Kidney (tissue), 14 donors: ENCODE results near the gene CPEB2. TPM values are rescaled to one million over a fixed set of nuclear protein-coding genes. Genes with fewer than 3 reads are reported as not detected.
A peak's percentile ranks its signal among the peaks of the same experiment; 100 is the strongest.

ENCODE experiments used
- DNase-seq, 5 donors: peaks; one replicate each; pipeline ENCODE4 v3.0.0-alpha.2; 2013 to 2020
- FAIRE-seq: peaks from 2 replicates; lab custom pipeline; 2012; peaks lifted over from hg19 to GRCh38; lab: Jason Lieb, UNC
- H3K27ac ChIP-seq, 2 donors: one replicate each; pipeline ENCODE4 v1.7.0; 2013; ENCODE audit warnings: low read depth in 2 of 2, low read length in 2 of 2, inconsistent platforms in 1 of 2
- H3K27me3 ChIP-seq: one replicate; pipeline ENCODE4 v1.7.1; 2013; ENCODE audit warnings: low read length, inconsistent platforms; ENCODE audit not compliant: control insufficient read depth, insufficient read depth
- H3K36me3 ChIP-seq, 3 donors: one replicate each; pipeline versions ENCODE4 v1.7.0 to v1.7.1; 2013; ENCODE audit warnings: low read length in 3 of 3, control low read depth in 1 of 3, inconsistent platforms in 1 of 3; ENCODE audit not compliant: insufficient read depth in 3 of 3, control insufficient read depth in 2 of 3
- H3K4me1 ChIP-seq, 3 donors: one replicate each; pipeline versions ENCODE4 v1.7.0 to v1.7.1; 2013; ENCODE audit warnings: low read length in 3 of 3, inconsistent platforms in 1 of 3, low read depth in 1 of 3; ENCODE audit not compliant: control insufficient read depth in 2 of 3, insufficient read depth in 2 of 3
- H3K4me3 ChIP-seq, 3 donors: one replicate each; pipeline versions ENCODE4 v1.7.0 to v1.8.1; 2013; ENCODE audit warnings: low read length in 3 of 3, control low read depth in 1 of 3, inconsistent platforms in 1 of 3
- H3K9ac ChIP-seq, 3 donors: one replicate each; pipeline versions ENCODE4 v1.7.0 to v1.7.1; 2013; ENCODE audit warnings: low read length in 3 of 3, control low read depth in 1 of 3, inconsistent platforms in 1 of 3
- H3K9me3 ChIP-seq, 3 donors: one replicate each; pipeline versions ENCODE4 v1.7.0 to v1.7.1; 2013; ENCODE audit warnings: low read length in 3 of 3, control low read depth in 1 of 3, inconsistent platforms in 1 of 3; ENCODE audit not compliant: control insufficient read depth in 2 of 3, insufficient read depth in 1 of 3
- CTCF ChIP-seq: IDR thresholded peaks from 3 replicates; pipeline ENCODE4 v1.5.1; 2012; ENCODE audit warnings: mild to moderate bottlenecking, moderate library complexity, borderline replicate concordance; ENCODE audit not compliant: insufficient read depth; ENCODE audit errors: extremely low read depth
- intact Hi-C: fragments of 100-400 bp; cut with DNase I; formaldehyde crosslinking; loops from one replicate; pipeline ENCODE4 v1.11.1; 2022
- polyA plus RNA-seq: library from polyadenylated mRNA; stranded (reverse); fragments of 350-450 nt; fragmentation: Illumina TruSeq; extraction: RNeasy Lipid Tissue Mini Kit (QIAGEN cat#74804); gene quantifications from one replicate; pipeline ENCODE4 v1.2.3, GENCODE V29; 2014; ENCODE audit warnings: low read depth, low replicate concordance; ENCODE audit not compliant: insufficient read depth
- total RNA-seq: library from RNA; stranded (reverse); fragmentation: NEBNext Ultra II Directional; extraction: Animal tissue kit (Norgen Biotek cat#: 25700); gene quantifications from one replicate; pipeline ENCODE4 v1.2.1, GENCODE V29; 2021
- donor health status: control.
- donor health status: control.
- donor health status: control.
- donor health status: control.
- donor health status: control.
- donor health status: DM: yes; HTN: yes; CAD: no.
- donor health status: Normal renal cell carcinoma (clear cell type).

Gene CPEB2
- total and polyA plus RNA-seq, 2 donors from 2014 or later = 7.9 to 58.0 TPM

DNA sequence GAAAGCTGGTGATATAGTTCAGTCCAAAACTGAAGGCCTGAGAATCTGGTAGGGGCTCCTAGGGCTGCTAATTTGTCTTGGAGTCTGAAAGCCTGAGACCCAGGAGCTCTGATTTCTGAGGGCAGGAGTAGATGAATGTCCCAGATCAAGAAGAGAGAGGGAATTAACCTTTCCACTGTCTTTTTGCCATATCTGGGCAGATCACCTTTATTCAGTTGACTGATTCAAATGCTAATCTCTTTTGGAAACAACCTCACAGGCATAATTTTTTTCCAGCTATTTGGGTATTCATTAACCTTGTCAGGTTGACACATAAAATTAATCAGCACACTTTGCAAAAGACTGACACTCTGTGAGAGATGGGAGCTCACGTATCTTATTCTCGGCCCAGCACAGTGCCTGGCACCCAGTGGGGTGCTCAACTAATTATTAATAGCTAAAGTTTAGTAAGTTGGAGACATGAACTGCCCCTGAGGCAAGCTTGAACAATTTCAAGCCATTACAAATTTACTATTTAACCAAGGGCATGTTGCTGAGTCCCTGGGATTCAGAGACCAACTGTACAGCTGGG, 114.3 kb downstream of the CPEB2 start:
- Histone ChIP-seq H3K9me3 (no peaks in the 10 kb centered on the region), H3K4me3 (no peak overlapping the region), H3K27me3 (no peaks in the 10 kb centered on the region), H3K36me3 (no peaks in the 10 kb centered on the region), H3K9ac (peak overlapping the region in 1 of 3 donors; percentile 15), H3K4me1 (peaks cover 0 to 27% (median 12%) of the 10 kb centered on the region in 3 donors), H3K27ac (peak overlapping the region in 1 of 2 donors; percentile 16)
- TF ChIP-seq CTCF = no peak
- intact Hi-C loops = no loop called here
- DNase-seq = peak; percentile 47 to 76 (median 70)
- peak; percentile 97 for FAIRE-seq

- Histone ChIP-seq H3K4me3 (no peak overlapping the region), H3K9ac (no peak overlapping the region), H3K4me1 (peaks cover 0 to 27% (median 12%) of the 10 kb centered on the region in 3 donors), H3K9me3 (no peaks in the 10 kb centered on the region), H3K27ac (peak overlapping the region; percentile 25 to 33), H3K27me3 (no peaks in the 10 kb centered on the region), H3K36me3 (no peaks in the 10 kb centered on the region)
- FAIRE-seq (no peak), DNase-seq (no peak)
- intact Hi-C loops = no loop called here
- no peak for TF ChIP-seq CTCF
Observed at GRCh38 chr4:15117270-15117946, 115.1 kb downstream of the CPEB2 start.

DNA sequence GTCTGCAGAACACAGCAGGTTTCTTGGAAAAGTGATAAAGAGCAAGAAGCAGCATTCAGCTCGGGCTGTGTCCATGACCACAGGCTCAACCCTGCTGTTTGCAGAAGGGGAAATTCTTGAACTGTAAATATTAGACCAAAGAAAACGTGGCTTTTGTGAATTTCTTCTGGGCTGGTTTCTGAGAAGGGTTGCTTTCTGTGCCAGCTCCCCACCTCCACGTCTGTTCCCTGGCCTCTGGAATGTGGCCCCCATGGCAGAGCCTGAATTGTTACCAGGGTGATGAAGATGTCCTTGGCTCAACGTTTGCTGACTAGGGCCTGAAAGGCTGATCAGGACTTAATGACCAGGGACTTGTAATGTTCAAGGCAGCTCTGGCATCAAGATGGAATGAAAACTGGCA, 116.0 kb downstream of the CPEB2 start:
- DNase-seq = peak in 2 of 5 donors; percentile 13 to 78
- H3K27me3 ChIP-seq = no peaks in the 10 kb centered on the region
- peak overlapping the region; percentile 13 to 25 for H3K27ac ChIP-seq
- no peaks in the 10 kb centered on the region for H3K36me3 ChIP-seq
- no peak overlapping the region for H3K9ac ChIP-seq
- intact Hi-C loops = no loop called here
- no peak for TF ChIP-seq CTCF
- FAIRE-seq = no peak
- no peaks in the 10 kb centered on the region for H3K9me3 ChIP-seq
- peaks cover 0 to 27% (median 12%) of the 10 kb centered on the region in 3 donors for H3K4me1 ChIP-seq
- no peak overlapping the region for H3K4me3 ChIP-seq
